ENCODE measurements around the gene MADD.

Gene MADD

GRCh38 chr11:47234669-47235100, 35.2 kb upstream of the MADD start:
- TF ChIP-seq, protein P1, sequence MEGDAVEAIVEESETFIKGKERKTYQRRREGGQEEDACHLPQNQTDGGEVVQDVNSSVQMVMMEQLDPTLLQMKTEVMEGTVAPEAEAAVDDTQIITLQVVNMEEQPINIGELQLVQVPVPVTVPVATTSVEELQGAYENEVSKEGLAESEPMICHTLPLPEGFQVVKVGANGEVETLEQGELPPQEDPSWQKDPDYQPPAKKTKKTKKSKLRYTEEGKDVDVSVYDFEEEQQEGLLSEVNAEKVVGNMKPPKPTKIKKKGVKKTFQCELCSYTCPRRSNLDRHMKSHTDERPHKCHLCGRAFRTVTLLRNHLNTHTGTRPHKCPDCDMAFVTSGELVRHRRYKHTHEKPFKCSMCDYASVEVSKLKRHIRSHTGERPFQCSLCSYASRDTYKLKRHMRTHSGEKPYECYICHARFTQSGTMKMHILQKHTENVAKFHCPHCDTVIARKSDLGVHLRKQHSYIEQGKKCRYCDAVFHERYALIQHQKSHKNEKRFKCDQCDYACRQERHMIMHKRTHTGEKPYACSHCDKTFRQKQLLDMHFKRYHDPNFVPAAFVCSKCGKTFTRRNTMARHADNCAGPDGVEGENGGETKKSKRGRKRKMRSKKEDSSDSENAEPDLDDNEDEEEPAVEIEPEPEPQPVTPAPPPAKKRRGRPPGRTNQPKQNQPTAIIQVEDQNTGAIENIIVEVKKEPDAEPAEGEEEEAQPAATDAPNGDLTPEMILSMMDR (IDR thresholded peaks at IDR 0.05; ENCODE audit: extremely low read depth, missing control alignments), result no peak
- DNase-seq (ENCODE audit: low spot score), result no peak

GRCh38 chr11:47235163-47235562, 34.8 kb upstream of the MADD start:
- no peak for DNase-seq (ENCODE audit: low spot score)
- TF ChIP-seq, protein P1 (IDR thresholded peaks at IDR 0.05; ENCODE audit: extremely low read depth, missing control alignments), result no peak

DNA sequence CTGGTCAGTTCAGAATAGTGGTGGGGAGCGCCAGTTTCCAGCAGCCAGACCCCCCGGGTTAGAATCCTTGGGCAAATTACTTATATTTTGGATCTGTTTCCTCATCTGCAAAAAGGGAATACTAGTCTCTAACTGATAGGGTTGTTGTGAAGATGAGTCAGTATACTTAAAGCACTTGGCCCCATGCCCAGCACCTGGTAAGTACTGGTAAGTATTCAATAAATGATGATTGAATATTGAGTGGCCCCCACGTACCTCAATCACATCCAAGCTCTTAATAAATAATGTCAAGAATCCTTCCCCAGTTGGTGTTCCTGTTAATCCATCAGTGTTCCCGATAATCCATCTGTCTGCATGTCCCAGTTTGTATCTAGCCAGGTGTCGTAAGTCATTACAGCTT, 33.5 kb upstream of the MADD start:
- TF ChIP-seq, protein P1 (IDR thresholded peaks at IDR 0.05; ENCODE audit: extremely low read depth, missing control alignments), result no peak
- DNase-seq (ENCODE audit: low spot score), result no peak

DNA sequence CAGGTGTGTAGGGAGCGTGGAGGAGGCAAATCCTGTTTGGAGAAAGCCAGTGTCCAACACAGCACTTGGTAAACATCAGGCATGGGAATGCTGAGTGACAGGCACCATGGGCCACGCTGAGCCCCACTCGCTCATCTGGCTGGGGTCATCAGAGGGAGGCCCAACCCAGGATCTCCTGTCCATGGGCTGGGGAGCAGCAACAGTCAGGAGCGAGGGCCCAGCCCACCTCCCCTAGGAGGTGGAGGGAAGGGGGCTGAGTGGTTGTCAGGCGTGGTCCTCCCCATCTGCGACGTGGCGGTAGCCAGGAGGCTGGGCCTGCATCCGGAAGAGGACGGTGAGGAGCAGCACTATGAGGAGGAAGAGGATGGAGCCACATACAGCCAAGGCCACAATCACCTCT, 30.1 kb upstream of the MADD start:
- TF ChIP-seq, protein P1 (IDR thresholded peaks at IDR 0.05; ENCODE audit: extremely low read depth, missing control alignments), result no peak
- no peak for DNase-seq (ENCODE audit: low spot score)

DNA sequence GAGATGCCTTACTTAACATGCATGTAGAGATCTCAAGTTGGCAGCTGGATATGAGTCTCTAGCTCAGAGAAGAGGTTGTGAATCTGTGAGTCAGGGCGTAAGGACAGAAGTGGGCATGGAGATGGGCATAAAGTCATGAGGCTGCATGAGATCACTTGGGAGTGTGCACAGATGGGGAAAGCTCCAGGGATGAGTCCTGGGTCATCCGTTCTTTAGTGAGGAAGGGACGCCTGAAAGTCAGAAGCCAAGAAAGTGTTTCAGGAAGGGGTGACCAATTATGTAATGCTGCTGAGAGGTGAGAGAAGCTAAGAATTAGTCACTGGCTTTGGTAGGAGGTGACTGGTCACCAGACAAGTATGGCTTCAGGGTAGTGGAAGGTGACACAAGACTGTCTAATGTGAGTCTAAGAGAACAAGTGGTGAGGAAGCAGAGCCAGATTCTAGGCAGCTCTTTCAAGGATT, 28.1 kb upstream of the MADD start:
- TF ChIP-seq, protein P1 (IDR thresholded peaks at IDR 0.05; ENCODE audit: extremely low read depth, missing control alignments), result no peak
- DNase-seq (ENCODE audit: low spot score), result no peak

DNA sequence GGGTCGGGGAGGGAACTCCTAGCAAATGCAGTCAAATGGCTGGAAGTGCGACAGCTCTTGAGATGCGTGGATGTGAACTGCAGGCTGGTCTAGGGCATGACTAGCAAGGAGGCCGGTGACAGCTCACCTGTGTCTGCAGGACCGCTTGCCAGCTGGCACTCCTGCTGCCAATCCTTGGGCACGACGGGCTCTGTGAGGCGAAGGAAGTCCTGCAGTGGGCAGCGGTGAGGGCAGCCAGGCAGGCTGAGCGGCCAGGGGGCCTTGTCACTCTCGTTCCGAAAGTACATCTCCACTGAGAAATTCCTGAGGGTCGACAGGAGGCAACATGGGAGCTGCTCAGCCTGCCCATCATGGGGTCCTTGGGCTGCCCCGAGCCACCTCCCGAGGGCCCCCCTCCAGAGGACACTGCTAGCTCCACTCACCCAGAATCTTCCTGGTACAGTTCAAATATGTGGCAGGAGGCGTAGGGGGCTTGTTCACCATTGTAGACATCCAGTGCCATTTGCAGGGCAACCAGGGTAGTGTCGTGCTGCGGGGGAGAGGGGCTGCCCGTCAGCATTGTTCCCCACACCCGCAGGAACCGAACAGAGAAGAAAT, 27.2 kb upstream of the MADD start:
- TF ChIP-seq, protein P1 (IDR thresholded peaks at IDR 0.05; ENCODE audit: extremely low read depth, missing control alignments), result no peak
- no peak for DNase-seq (ENCODE audit: low spot score)

DNA sequence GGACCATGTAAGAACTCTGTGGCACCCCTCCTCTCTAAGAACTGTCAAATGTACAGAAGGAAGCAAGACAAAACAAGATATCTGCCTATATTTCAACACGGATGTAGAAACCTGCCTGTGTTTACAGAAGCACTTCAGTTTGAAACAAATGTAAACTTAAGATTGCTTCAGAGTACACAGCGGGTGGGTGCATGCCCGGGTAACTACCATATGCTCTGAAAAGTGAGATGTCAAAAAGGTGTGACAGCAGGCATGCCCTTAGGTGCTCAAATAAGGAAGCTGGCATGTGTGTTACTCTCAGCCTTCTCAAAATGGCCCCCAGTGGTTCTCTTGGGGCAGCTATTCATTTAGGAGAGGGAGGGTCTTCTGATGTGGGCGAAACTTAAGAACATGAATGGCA, 26.5 kb upstream of the MADD start:
- DNase-seq (ENCODE audit: low spot score), result no peak

More for the DNA sequence above, 26.5 kb upstream of the MADD start:
- TF ChIP-seq, protein P1 (IDR thresholded peaks at IDR 0.05; ENCODE audit: extremely low read depth, missing control alignments), result no peak
